Activated CD8-positive, alpha-beta memory T cell treated with anti-CD3 and anti-CD28 coated beads, Interleukin-2, amount 50 U/mL, for 24 hours (primary cell): ENCODE results near the gene SMPD4.
"Not testable (repeated sequence)": the region's sequence is repeated elsewhere in the genome, so short reads cannot be mapped to it uniquely, and the experiment has no call there.

Source experiments
- DNase-seq: peaks from one replicate; pipeline ENCODE4 v3.0.0-alpha.2; 2020; ENCODE audit errors: extremely low read depth

SMPD4 gene

GRCh38 chr2:130141645-130142370, 39.6 kb downstream of the SMPD4 start:
- DNase-seq, result not testable (repeated sequence)

- not testable (repeated sequence) for DNase-seq
Observed at GRCh38 chr2:130141002-130141401, 40.4 kb downstream of the SMPD4 start.

- DNase-seq, result not testable (repeated sequence)
Observed at GRCh38 chr2:130140516-130140915, 40.9 kb downstream of the SMPD4 start.

GRCh38 chr2:130139331-130140280, 41.8 kb downstream of the SMPD4 start:
- not testable (repeated sequence) for DNase-seq

GRCh38 chr2:130138841-130139251, 42.6 kb downstream of the SMPD4 start:
- not testable (repeated sequence) for DNase-seq

- DNase-seq, result not testable (repeated sequence)
Observed at GRCh38 chr2:130138326-130138725, 43.1 kb downstream of the SMPD4 start.

- not testable (repeated sequence) for DNase-seq
Observed at GRCh38 chr2:130137118-130137517, 44.3 kb downstream of the SMPD4 start.

GRCh38 chr2:130136546-130136945, 44.9 kb downstream of the SMPD4 start:
- not testable (repeated sequence) for DNase-seq

GRCh38 chr2:130135692-130136541, 45.5 kb downstream of the SMPD4 start:
- no peak for DNase-seq

- DNase-seq, result not testable (repeated sequence)
Observed at GRCh38 chr2:130129120-130129829, 52.1 kb downstream of the SMPD4 start, which contains the start of gene POTEF. Gene POTEF, minus strand, starts transcription at chr2:130129222. Its CDS starts 8,707 bp downstream, at chr2:130120515.

GRCh38 chr2:130128464-130128863, 52.9 kb downstream of the SMPD4 start:
- not testable (repeated sequence) for DNase-seq

GRCh38 chr2:130127726-130128125, 53.7 kb downstream of the SMPD4 start:
- not testable (repeated sequence) for DNase-seq

GRCh38 chr2:130120924-130121323, 60.5 kb downstream of the SMPD4 start:
- not testable (repeated sequence) for DNase-seq

GRCh38 chr2:130102597-130103363, 78.6 kb downstream of the SMPD4 start:
- not testable (repeated sequence) for DNase-seq
